Pancreas (tissue), 10 donors: ENCODE data around the gene ZNF669. TPM values are rescaled to one million over a fixed set of nuclear protein-coding genes. Genes with fewer than 3 reads are reported as not detected.
"Not testable (repeated sequence)": the region's sequence is repeated elsewhere in the genome, so short reads cannot be mapped to it uniquely, and the experiment has no call there.

ENCODE experiments used
- ATAC-seq, 4 donors: fragments of 200-7000 bp; cut with Tn5 transposase; one replicate each; pipeline versions ENCODE4 v1.8.0 to v1.9.1; 2020; ENCODE audit warnings: mild to moderate bottlenecking in 4 of 4, moderate library complexity in 4 of 4
- DNase-seq, 6 donors: peaks; one replicate each; pipeline ENCODE4 v3.0.0-alpha.2; 2020
- FAIRE-seq: peaks from 2 replicates; lab custom pipeline; 2012; peaks lifted over from hg19 to GRCh38; lab: Jason Lieb, UNC
- H3K27ac ChIP-seq, 4 donors: fragments of 200-600 bp; sonication (generic); 1 replicate in 3 of 4; 2 replicates in 1 of 4; pipeline versions ENCODE4 v1.5.0 to v1.8.0; 2020
- H3K27me3 ChIP-seq, 4 donors: fragments of 200-600 bp; one replicate each; pipeline ENCODE4 v1.8.0; 2021
- H3K36me3 ChIP-seq, 3 donors: fragments of 200-600 bp; sonication (generic) in 1 of 3; one replicate each; pipeline versions ENCODE4 v1.5.0 to v1.8.0; 2020 to 2021
- H3K4me1 ChIP-seq, 3 donors: fragments of 200-600 bp; one replicate each; pipeline ENCODE4 v1.8.0; 2021
- H3K4me3 ChIP-seq, 4 donors: fragments of 200-600 bp; sonication (generic) in 2 of 4; one replicate each; pipeline versions ENCODE4 v1.5.0 to v1.8.0; 2020 to 2021
- H3K9me3 ChIP-seq, 4 donors: fragments of 200-600 bp; one replicate each; pipeline ENCODE4 v1.8.0; 2021
- WGBS, 2 donors: extraction: QIAGEN DNeasy Blood & Tissue Kit; methylation state at CpG; one replicate each; pipeline ENCODE4 v1.1.7; 2013; 5-methylcytosine and 5-hydroxymethylcytosine counted together
- intact Hi-C, 3 donors: fragments of 100-400 bp; cut with DNase I; formaldehyde crosslinking; loops; one replicate each; pipeline versions ENCODE4 v1.11.1 to v1.14.2; 2022
- polyA plus RNA-seq, 2 donors: library from polyadenylated mRNA; stranded (reverse); fragments of 200-250 nt; gene quantifications; one replicate each; pipeline ENCODE4 v1.2.3, GENCODE V29; 2013
- total RNA-seq, 6 donors: library from RNA; stranded (reverse); fragmentation: NEBNext Ultra II Directional in 4 of 6; extraction: Animal tissue kit (Norgen Biotek cat#: 25700) in 4 of 6; gene quantifications; one replicate each; pipeline versions ENCODE4 v1.2.1 to v1.2.4, GENCODE V29; 2021 to 2023
- TF ChIP-seq, protein P1 (sequence below), 4 donors: fragments of 200-600 bp; sonication (generic) in 3 of 4; IDR thresholded peaks; one replicate each; pipeline versions ENCODE4 v1.5.0 to v1.8.0; 2021; ENCODE audit warnings: antibody characterized with exemption in 4 of 4
- donor health status: healthy with polysubstance abuse.
- donor health status: DM: no; HTN: no; CAD: no; lungs with moderate emphysema.
- donor health status: DM: no; HTN: no; CAD: no.
- donor health status: control.
- donor health status: control.
- donor health status: Bipolar disorder and iron deficiency.
- donor health status: DM: yes; HTN: yes; CAD: no.
- donor health status: DM: no; HTN: no; CAD: no.
- donor health status: DM: no; HTN: no; CAD: no.
- donor health status: DM: yes; HTN: yes; CAD: no.

ZNF669 gene
- 1 to 10 TPM; 2.4 to 5.1 (median 3.4) TPM for total RNA-seq
- polyA plus RNA-seq: 1 to 10 TPM; 1.7 to 3.1 TPM

GRCh38 chr1:247103859-247104591 is at the start of gene ZNF669:
ZNF669 (minus strand) TSS chr1:247104356; CDS start chr1:247104199, 157 bp downstream.
- peaks cover 11 to 26% (median 13%) of the 10 kb centered on the region in 3 donors for H3K36me3 ChIP-seq
- peaks cover 0 to 4% (median 0%) of the 10 kb centered on the region in 4 donors for H3K9me3 ChIP-seq
- TF ChIP-seq, protein P1, sequence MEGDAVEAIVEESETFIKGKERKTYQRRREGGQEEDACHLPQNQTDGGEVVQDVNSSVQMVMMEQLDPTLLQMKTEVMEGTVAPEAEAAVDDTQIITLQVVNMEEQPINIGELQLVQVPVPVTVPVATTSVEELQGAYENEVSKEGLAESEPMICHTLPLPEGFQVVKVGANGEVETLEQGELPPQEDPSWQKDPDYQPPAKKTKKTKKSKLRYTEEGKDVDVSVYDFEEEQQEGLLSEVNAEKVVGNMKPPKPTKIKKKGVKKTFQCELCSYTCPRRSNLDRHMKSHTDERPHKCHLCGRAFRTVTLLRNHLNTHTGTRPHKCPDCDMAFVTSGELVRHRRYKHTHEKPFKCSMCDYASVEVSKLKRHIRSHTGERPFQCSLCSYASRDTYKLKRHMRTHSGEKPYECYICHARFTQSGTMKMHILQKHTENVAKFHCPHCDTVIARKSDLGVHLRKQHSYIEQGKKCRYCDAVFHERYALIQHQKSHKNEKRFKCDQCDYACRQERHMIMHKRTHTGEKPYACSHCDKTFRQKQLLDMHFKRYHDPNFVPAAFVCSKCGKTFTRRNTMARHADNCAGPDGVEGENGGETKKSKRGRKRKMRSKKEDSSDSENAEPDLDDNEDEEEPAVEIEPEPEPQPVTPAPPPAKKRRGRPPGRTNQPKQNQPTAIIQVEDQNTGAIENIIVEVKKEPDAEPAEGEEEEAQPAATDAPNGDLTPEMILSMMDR (IDR thresholded peaks at IDR 0.05): no peak
- peak within 1 kb of the TSS; percentile 72 to 86 (median 75) for H3K27ac ChIP-seq
- peak within 1 kb of the TSS; percentile 68 to 98 (median 85) for H3K4me3 ChIP-seq
- intact Hi-C loops: no loop called here
- ATAC-seq (peak; percentile 99 to 100 (median 100)), FAIRE-seq (peak; percentile 93), DNase-seq (peak; percentile 95 to 97 (median 96))
- H3K4me1 ChIP-seq: peaks cover 6 to 9% (median 8%) of the 10 kb centered on the region in 3 donors
- whole genome bisulfite sequencing, 2 donors: 1% methylated on average over 51 to 58 of the region's 58 CpGs
- no peaks in the 10 kb centered on the region for H3K27me3 ChIP-seq

DNA sequence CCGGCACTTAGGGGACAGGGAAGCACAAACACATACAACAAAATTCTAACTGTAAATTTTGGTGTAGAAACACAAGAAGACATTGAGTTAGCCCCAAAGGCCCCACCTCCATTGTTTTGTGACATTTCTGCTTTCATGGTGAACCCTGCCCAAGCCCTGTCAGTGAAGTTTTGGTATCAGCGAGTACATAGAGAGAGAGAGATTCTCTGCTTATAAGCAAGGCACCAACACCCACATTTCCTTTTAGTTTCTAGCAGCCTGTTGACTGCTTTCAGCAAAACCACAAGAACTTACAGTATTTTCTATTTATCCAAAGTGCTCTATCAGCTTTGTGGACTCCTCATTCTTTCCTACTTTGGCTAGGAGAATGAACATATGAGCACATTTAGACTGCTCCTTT is 43.6 kb upstream of the ZNF669 start:
- ATAC-seq (no peak), FAIRE-seq (no peak), DNase-seq (no peak)
- no peaks in the 10 kb centered on the region for H3K27me3 ChIP-seq
- 99 to 100% methylated on average over 2 of the region's 2 CpGs for WGBS, 2 donors
- intact Hi-C loops: no loop called here
- TF ChIP-seq, protein P1 (IDR thresholded peaks at IDR 0.05): no peak
- H3K4me3 ChIP-seq: no peak overlapping the region
- H3K4me1 ChIP-seq: no peaks in the 10 kb centered on the region
- H3K9me3 ChIP-seq: no peaks in the 10 kb centered on the region
- H3K27ac ChIP-seq: no peak overlapping the region
- no peaks in the 10 kb centered on the region for H3K36me3 ChIP-seq

GRCh38 chr1:247147120-247147519 is 43.0 kb upstream of the ZNF669 start:
- ATAC-seq, H3K27ac ChIP-seq, H3K27me3 ChIP-seq, H3K4me1 ChIP-seq, H3K36me3 ChIP-seq, H3K9me3 ChIP-seq, H3K4me3 ChIP-seq, DNase-seq, intact Hi-C loops, FAIRE-seq: not testable (repeated sequence)
- 92 to 98% methylated on average over 10 of the region's 10 CpGs for WGBS, 2 donors

DNA sequence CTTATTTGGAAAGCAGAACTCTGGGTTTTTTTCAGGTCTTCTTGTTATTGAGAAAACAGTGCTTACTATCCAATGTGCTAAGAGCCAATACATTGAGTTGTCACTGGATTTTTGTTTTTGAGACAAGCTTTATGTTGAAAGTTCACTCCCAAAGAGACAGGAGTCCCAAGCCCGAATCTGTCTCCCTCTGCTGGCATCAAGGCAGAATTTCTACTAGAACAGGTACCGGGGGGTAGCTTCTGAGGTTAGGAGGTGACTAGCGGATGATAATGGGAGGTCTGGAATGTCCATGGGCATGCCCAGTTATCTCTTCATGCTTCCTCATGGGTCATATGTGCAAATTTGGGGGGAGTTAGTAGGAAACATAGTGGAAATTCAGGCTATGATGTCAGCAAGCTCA is 42.5 kb upstream of the ZNF669 start:
- FAIRE-seq: no peak
- H3K36me3 ChIP-seq: no peaks in the 10 kb centered on the region
- TF ChIP-seq, protein P1 (IDR thresholded peaks at IDR 0.05): no peak
- WGBS, 2 donors: 93 to 99% methylated on average over 3 of the region's 3 CpGs
- H3K4me3 ChIP-seq: no peak overlapping the region
- no peaks in the 10 kb centered on the region for H3K4me1 ChIP-seq
- intact Hi-C loops: no loop called here
- H3K27me3 ChIP-seq: no peaks in the 10 kb centered on the region
- ATAC-seq: no peak
- H3K27ac ChIP-seq: no peak overlapping the region
- DNase-seq: no peak
- H3K9me3 ChIP-seq: no peaks in the 10 kb centered on the region

DNA sequence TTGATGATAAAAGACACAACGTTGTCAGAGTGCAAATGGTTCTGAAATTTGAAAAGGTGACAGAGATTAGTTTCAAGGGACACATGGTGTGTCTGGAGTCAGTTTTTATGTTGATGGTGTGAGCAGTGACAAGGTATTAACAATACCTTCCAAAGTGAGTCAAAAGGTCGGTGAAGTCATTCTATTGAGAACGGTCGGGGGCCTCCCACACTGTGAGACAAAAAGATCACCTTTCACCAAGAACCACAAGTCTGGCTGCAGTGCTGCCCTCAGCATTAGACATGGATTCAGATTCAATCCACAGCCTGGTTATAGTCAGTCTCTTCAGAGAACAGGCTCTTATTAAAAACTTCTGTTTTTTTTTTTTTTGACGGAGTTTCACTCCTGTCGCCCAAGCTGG is 41.1 kb upstream of the ZNF669 start:
- intact Hi-C loops: no loop called here
- Histone ChIP-seq H3K4me1 (no peaks in the 10 kb centered on the region), H3K36me3 (no peaks in the 10 kb centered on the region), H3K27me3 (no peaks in the 10 kb centered on the region), H3K9me3 (no peaks in the 10 kb centered on the region), H3K4me3 (no peak overlapping the region), H3K27ac (no peak overlapping the region)
- TF ChIP-seq, protein P1 (IDR thresholded peaks at IDR 0.05): no peak
- ATAC-seq (no peak), DNase-seq (no peak), FAIRE-seq (no peak)
- 89 to 97% methylated on average over 6 of the region's 6 CpGs for WGBS, 2 donors

GRCh38 chr1:247139557-247139956 is 35.4 kb upstream of the ZNF669 start:
- ATAC-seq, DNase-seq, H3K27me3 ChIP-seq, H3K4me1 ChIP-seq, FAIRE-seq, intact Hi-C loops, H3K9me3 ChIP-seq, H3K27ac ChIP-seq, H3K4me3 ChIP-seq, H3K36me3 ChIP-seq: not testable (repeated sequence)
